Measurements from ENCODE around the gene VAMP5. TPM values are rescaled to one million over a fixed set of nuclear protein-coding genes. Genes with fewer than 3 reads are reported as not detected.
"Not testable (repeated sequence)": the region's sequence is repeated elsewhere in the genome, so short reads cannot be mapped to it uniquely, and the experiment has no call there.

VAMP5 gene
- total and polyA plus RNA-seq, 2 donors (not counting 1 experiment from before 2014, with no cell fraction given) = 16.9 to 28.6 TPM

- H3K4me1 ChIP-seq (ENCODE audit: control insufficient read depth in 2 of 2, insufficient read depth in 2 of 2, low read length in 2 of 2) = peaks cover 10 to 17% of the 10 kb centered on the region in 2 donors
- no peak overlapping the region for H3K9ac ChIP-seq (ENCODE audit: low read length)
- intact Hi-C loops (cut with micrococcal nuclease) = no loop called here
- ATAC-seq (ENCODE audit: low read depth) (no peak), DNase-seq (no peak)
- no peak overlapping the region for H3K4me2 ChIP-seq (replicated peaks; ENCODE audit: low read depth, low read length, poor library complexity, severe bottlenecking)
- H4K20me1 ChIP-seq (ENCODE audit: control insufficient read depth, insufficient read depth, low read length, poor library complexity, severe bottlenecking) = peaks cover 4% of the 10 kb centered on the region
- H3K4me3 Mint-ChIP-seq = no peak overlapping the region
- CTCF ChIA-PET = interaction anchor here (1.2 to 10.0 kb wide), 4 partner anchors 9 to 257 kb away, joined by 3 to 299 read pairs (median 4); partner anchors contain the start of gene SH2D6
- H3K4me3 ChIP-seq (ENCODE audit: control extremely low read depth in 1 of 5, extremely low read depth in 1 of 5, insufficient read depth in 1 of 5, low read depth in 2 of 5, low read length in 4 of 5) = no peak overlapping the region
- H3K79me2 ChIP-seq (ENCODE audit: control insufficient read depth, insufficient read depth, low read length) = peaks cover 48% of the 10 kb centered on the region
- TF ChIP-seq CTCF (IDR thresholded peaks at IDR 0.05) = no peak
- H3K27me3 Mint-ChIP-seq = no peaks in the 10 kb centered on the region
- H2AFZ ChIP-seq (ENCODE audit: insufficient read depth, low read depth, low read length, poor library complexity, severe bottlenecking) = no peak overlapping the region
- H3K36me3 ChIP-seq (replicated peaks in 1 of 2; ENCODE audit: control extremely low read depth in 1 of 2, control insufficient read depth in 1 of 2, extremely low read depth in 1 of 2, insufficient read depth in 2 of 2, low read length in 1 of 2) = peaks cover 0 to 44% of the 10 kb centered on the region in 2 experiments
- peaks cover 22% of the 10 kb centered on the region for H3K4me1 Mint-ChIP-seq
- H3K27me3 ChIP-seq (replicated peaks in 1 of 4; ENCODE audit: control extremely low read depth in 1 of 4, control insufficient read depth in 3 of 4, insufficient read depth in 4 of 4, low read length in 3 of 4) = no peaks in the 10 kb centered on the region
- H3K9me3 Mint-ChIP-seq (ENCODE audit: insufficient read depth) = no peaks in the 10 kb centered on the region
- WGBS (ENCODE audit: insufficient coverage) = no CpG with 5 or more reads among the region's 5 CpGs
- POLR2A ChIA-PET = interaction anchor here (0.6 kb wide), 1 partner anchor 138 kb away, joined by 3 read pairs; no protein-coding TSS in a partner anchor
- H3K9me3 ChIP-seq (ENCODE audit: control extremely low read depth in 1 of 3, control insufficient read depth in 2 of 3, insufficient read depth in 1 of 3, low read length in 2 of 3) = no peaks in the 10 kb centered on the region
- H3K27ac Mint-ChIP-seq = no peak overlapping the region
- no peak overlapping the region for H3K27ac ChIP-seq (ENCODE audit: low read length in 2 of 2)
These were observed 27.1 kb upstream of the VAMP5 start for GRCh38 chr2:85557130-85557529.

GRCh38 chr2:85558160-85558559 lies 26.1 kb upstream of the VAMP5 start:
- H3K27me3 ChIP-seq (replicated peaks in 1 of 4; ENCODE audit: control extremely low read depth in 1 of 4, control insufficient read depth in 3 of 4, insufficient read depth in 4 of 4, low read length in 3 of 4) = no peaks in the 10 kb centered on the region
- ChIA-PET POLR2A (no interaction called here), CTCF (interaction anchor here (1.6 kb wide), 1 partner anchor 137 kb away, joined by 3 read pairs; no protein-coding TSS in a partner anchor)
- H3K27ac Mint-ChIP-seq = no peak overlapping the region
- intact Hi-C loops (cut with micrococcal nuclease) = no loop called here
- no peak for TF ChIP-seq EZH2 (IDR thresholded peaks at IDR 0.05; ENCODE audit: borderline replicate concordance, insufficient read depth, low read depth, low read length, poor library complexity, severe bottlenecking)
- no peak for TF ChIP-seq CTCF (IDR thresholded peaks at IDR 0.05)
- no peaks in the 10 kb centered on the region for H3K9me3 Mint-ChIP-seq (ENCODE audit: insufficient read depth)
- peaks cover 23% of the 10 kb centered on the region for H3K4me1 Mint-ChIP-seq
- no peak overlapping the region for H3K9ac ChIP-seq (ENCODE audit: low read length)
- peaks cover 11 to 18% of the 10 kb centered on the region in 2 donors for H3K4me1 ChIP-seq (ENCODE audit: control insufficient read depth in 2 of 2, insufficient read depth in 2 of 2, low read length in 2 of 2)
- H3K36me3 ChIP-seq (replicated peaks in 1 of 2; ENCODE audit: control extremely low read depth in 1 of 2, control insufficient read depth in 1 of 2, extremely low read depth in 1 of 2, insufficient read depth in 2 of 2, low read length in 1 of 2) = peaks cover 0 to 37% of the 10 kb centered on the region in 2 experiments
- no peak overlapping the region for H3K4me3 ChIP-seq (ENCODE audit: control extremely low read depth in 1 of 5, extremely low read depth in 1 of 5, insufficient read depth in 1 of 5, low read depth in 2 of 5, low read length in 4 of 5)
- ATAC-seq (ENCODE audit: low read depth) (no peak), DNase-seq (no peak)
- peak overlapping the region; percentile 29 for H3K4me3 Mint-ChIP-seq
- no peaks in the 10 kb centered on the region for H3K27me3 Mint-ChIP-seq
- peaks cover 4% of the 10 kb centered on the region for H4K20me1 ChIP-seq (ENCODE audit: control insufficient read depth, insufficient read depth, low read length, poor library complexity, severe bottlenecking)
- H2AFZ ChIP-seq (ENCODE audit: insufficient read depth, low read depth, low read length, poor library complexity, severe bottlenecking) = no peak overlapping the region
- no peak overlapping the region for H3K4me2 ChIP-seq (replicated peaks; ENCODE audit: low read depth, low read length, poor library complexity, severe bottlenecking)
- H3K27ac ChIP-seq (ENCODE audit: low read length in 2 of 2) = no peak overlapping the region
- H3K9me3 ChIP-seq (ENCODE audit: control extremely low read depth in 1 of 3, control insufficient read depth in 2 of 3, insufficient read depth in 1 of 3, low read length in 2 of 3) = no peaks in the 10 kb centered on the region
- H3K79me2 ChIP-seq (ENCODE audit: control insufficient read depth, insufficient read depth, low read length) = peaks cover 49% of the 10 kb centered on the region
- 100% methylated on average over 1 of the region's 1 CpG for WGBS (ENCODE audit: insufficient coverage)

- intact Hi-C loops (cut with micrococcal nuclease) = loop anchor here (2.0 kb wide), 1 partner anchor 140 kb away; no protein-coding TSS in a partner anchor
- peak overlapping the region; percentile 99 for H3K4me3 Mint-ChIP-seq
- 85% methylated on average over 8 of the region's 12 CpGs for WGBS (ENCODE audit: insufficient coverage)
- DNase-seq; H4K20me1 ChIP-seq (ENCODE audit: control insufficient read depth, insufficient read depth, low read length, poor library complexity, severe bottlenecking); H3K9me3 Mint-ChIP-seq (ENCODE audit: insufficient read depth); H3K27me3 ChIP-seq (replicated peaks in 1 of 4; ENCODE audit: control extremely low read depth in 1 of 4, control insufficient read depth in 3 of 4, insufficient read depth in 4 of 4, low read length in 3 of 4); ATAC-seq (ENCODE audit: low read depth); H3K27me3 Mint-ChIP-seq; H3K9me3 ChIP-seq (ENCODE audit: control extremely low read depth in 1 of 3, control insufficient read depth in 2 of 3, insufficient read depth in 1 of 3, low read length in 2 of 3); H3K27ac ChIP-seq (ENCODE audit: low read length in 2 of 2): not testable (repeated sequence)
- Histone ChIP-seq H3K79me2 (ENCODE audit: control insufficient read depth, insufficient read depth, low read length) (peaks cover 49% of the 10 kb centered on the region), H3K9ac (ENCODE audit: low read length) (peak overlapping the region; percentile 97), H3K36me3 (replicated peaks in 1 of 2; ENCODE audit: control extremely low read depth in 1 of 2, control insufficient read depth in 1 of 2, extremely low read depth in 1 of 2, insufficient read depth in 2 of 2, low read length in 1 of 2) (peaks cover 0 to 21% of the 10 kb centered on the region in 2 experiments), H3K4me1 (ENCODE audit: control insufficient read depth in 2 of 2, insufficient read depth in 2 of 2, low read length in 2 of 2) (peaks cover 20 to 28% of the 10 kb centered on the region in 2 donors), H2AFZ (ENCODE audit: insufficient read depth, low read depth, low read length, poor library complexity, severe bottlenecking) (peak overlapping the region; percentile 97), H3K4me3 (ENCODE audit: control extremely low read depth in 1 of 5, extremely low read depth in 1 of 5, insufficient read depth in 1 of 5, low read depth in 2 of 5, low read length in 4 of 5) (peak overlapping the region in 4 of 5 experiments; percentile 60 to 96 (median 91)), H3K4me2 (replicated peaks; ENCODE audit: low read depth, low read length, poor library complexity, severe bottlenecking) (peak overlapping the region; percentile 89)
- peaks cover 30% of the 10 kb centered on the region for H3K4me1 Mint-ChIP-seq
- ChIA-PET CTCF (interaction anchor here (0.7 to 3.5 kb wide), 9 partner anchors 10 to 260 kb away, joined by 3 to 31 read pairs (median 4); partner anchors contain the start of gene RNF181), POLR2A (interaction anchor here (0.6 to 2.7 kb wide), 7 partner anchors 21 to 545 kb away, joined by 3 to 19 read pairs (median 7); partner anchors contain the start of genes MAT2A, SH2D6 and TMEM150A)
- peak overlapping the region; percentile 99 for H3K27ac Mint-ChIP-seq
These were observed 23.9 kb upstream of the VAMP5 start for GRCh38 chr2:85560403-85560726.

All from B cell (primary cell).